Measurements from ENCODE around the gene MUC5B.

MUC5B gene

GRCh38 chr11:1202776-1203504 is 19.9 kb upstream of the MUC5B start:
- DNase-seq (ENCODE audit: low read depth) = no peak
- peak; percentile 91 for TF ChIP-seq CTCF (conservative IDR thresholded peaks at IDR 0.05; ENCODE audit: low read depth, low read length)
- H3K4me3 ChIP-seq (ENCODE audit: low read length) = no peak overlapping the region

- no peak overlapping the region for H3K4me3 ChIP-seq (ENCODE audit: low read length)
- no peak for TF ChIP-seq CTCF (conservative IDR thresholded peaks at IDR 0.05; ENCODE audit: low read depth, low read length)
- DNase-seq (ENCODE audit: low read depth) = no peak
Observed at GRCh38 chr11:1203505-1204271, 19.2 kb upstream of the MUC5B start.

GRCh38 chr11:1204381-1205101 is 18.3 kb upstream of the MUC5B start:
- no peak overlapping the region for H3K4me3 ChIP-seq (ENCODE audit: low read length)
- DNase-seq (ENCODE audit: low read depth) = no peak
- TF ChIP-seq CTCF (conservative IDR thresholded peaks at IDR 0.05; ENCODE audit: low read depth, low read length) = no peak

GRCh38 chr11:1205121-1205986 is 17.5 kb upstream of the MUC5B start:
- TF ChIP-seq CTCF (conservative IDR thresholded peaks at IDR 0.05; ENCODE audit: low read depth, low read length) = no peak
- H3K4me3 ChIP-seq (ENCODE audit: low read length) = no peak overlapping the region
- DNase-seq (ENCODE audit: low read depth) = no peak

- H3K4me3 ChIP-seq (ENCODE audit: low read length) = no peak overlapping the region
- no peak for DNase-seq (ENCODE audit: low read depth)
- no peak for TF ChIP-seq CTCF (conservative IDR thresholded peaks at IDR 0.05; ENCODE audit: low read depth, low read length)
Observed at GRCh38 chr11:1205987-1206331, 16.9 kb upstream of the MUC5B start.

- no peak for TF ChIP-seq CTCF (conservative IDR thresholded peaks at IDR 0.05; ENCODE audit: low read depth, low read length)
- no peak overlapping the region for H3K4me3 ChIP-seq (ENCODE audit: low read length)
- DNase-seq (ENCODE audit: low read depth) = no peak
Observed at GRCh38 chr11:1206391-1207271, 16.2 kb upstream of the MUC5B start.

Data from retinal pigment epithelial cell (primary cell).